Measurements from ENCODE around the gene CCDC177.

The CCDC177 gene

GRCh38 chr14:69554500-69554899, 20.2 kb downstream of the CCDC177 start:
- no peak overlapping the region for H3K4me3 ChIP-seq (ENCODE audit: low read depth, low read length)
- no peaks in the 10 kb centered on the region for H3K36me3 ChIP-seq (ENCODE audit: control insufficient read depth in 2 of 2, insufficient read depth in 1 of 2, low read length in 2 of 2)
- POLR2A ChIA-PET: no interaction called here
- CTCF ChIA-PET: no interaction called here
- H3K4me1 ChIP-seq (ENCODE audit: control insufficient read depth, insufficient read depth, low read length): no peaks in the 10 kb centered on the region
- no peak overlapping the region for H3K27ac ChIP-seq (ENCODE audit: extremely low read depth, low read depth, low read length)
- no peaks in the 10 kb centered on the region for H3K9me3 ChIP-seq (ENCODE audit: control insufficient read depth, insufficient read depth, low read depth, low read length)
- TF ChIP-seq KLF1 (tag by site-specific recombination; IDR thresholded peaks at IDR 0.05): no peak
- no peak for TF ChIP-seq ZNF48 (tag by site-specific recombination; IDR thresholded peaks at IDR 0.05)
- TF ChIP-seq ZNF391 (tag by site-specific recombination; IDR thresholded peaks at IDR 0.05; ENCODE audit: borderline replicate concordance, low read depth): no peak
- TF ChIP-seq BCL6B (tag by site-specific recombination; IDR thresholded peaks at IDR 0.05): peak; percentile 51; the same call in 1 of the 2 replicates
- no peak for TF ChIP-seq ZNF221 (tag by site-specific recombination; IDR thresholded peaks at IDR 0.05; ENCODE audit: borderline replicate concordance)
- no peak for TF ChIP-seq ZBTB6 (tag by site-specific recombination; IDR thresholded peaks at IDR 0.05)

- no peaks in the 10 kb centered on the region for H3K9me3 ChIP-seq (ENCODE audit: control insufficient read depth, insufficient read depth, low read depth, low read length)
- H3K4me1 ChIP-seq (ENCODE audit: control insufficient read depth, insufficient read depth, low read length): no peaks in the 10 kb centered on the region
- H3K4me3 ChIP-seq (ENCODE audit: low read depth, low read length): no peak overlapping the region
- TF ChIP-seq ZNF658 (tag by site-specific recombination; IDR thresholded peaks at IDR 0.05) (no peak), ZNF776 (tag by site-specific recombination; IDR thresholded peaks at IDR 0.05; ENCODE audit: borderline replicate concordance) (no peak), ZNF791 (tag by site-specific recombination; IDR thresholded peaks at IDR 0.05) (no peak), ZNF664 (tag by site-specific recombination; IDR thresholded peaks at IDR 0.05) (no peak), YY1 (tag by site-specific recombination; IDR thresholded peaks at IDR 0.05) (no peak), ZNF280C (tag by site-specific recombination; IDR thresholded peaks at IDR 0.05) (no peak), TSHZ1 (tag by site-specific recombination; IDR thresholded peaks at IDR 0.05; ENCODE audit: borderline replicate concordance) (no peak), ZNF404 (tag by site-specific recombination; IDR thresholded peaks at IDR 0.05) (no peak), ZNF366 (tag by site-specific recombination; conservative IDR thresholded peaks at IDR 0.05) (no peak), TCF7L2 (IDR thresholded peaks at IDR 0.05; ENCODE audit: borderline replicate concordance, low read depth, low read length) (no peak), ZNF155 (tag by site-specific recombination; IDR thresholded peaks at IDR 0.05) (no peak), ZNF629 (tag by site-specific recombination; IDR thresholded peaks at IDR 0.05) (no peak), ZNF239 (tag by site-specific recombination; IDR thresholded peaks at IDR 0.05) (no peak), ZNF677 (tag by site-specific recombination; IDR thresholded peaks at IDR 0.05) (no peak)
- ChIA-PET POLR2A (no interaction called here), CTCF (interaction anchor here (0.6 to 0.8 kb wide), 2 partner anchors 19 to 763 kb away, joined by 3 read pairs; no protein-coding TSS in a partner anchor)
- H3K36me3 ChIP-seq (ENCODE audit: control insufficient read depth in 2 of 2, insufficient read depth in 1 of 2, low read length in 2 of 2): no peaks in the 10 kb centered on the region
- H3K27ac ChIP-seq (ENCODE audit: extremely low read depth, low read depth, low read length): no peak overlapping the region
These were observed 21.4 kb downstream of the CCDC177 start for GRCh38 chr14:69553252-69553651.

Measured in HEK293 (cell line).